ENCODE results near the gene IFT81.

IFT81 gene, protein sequence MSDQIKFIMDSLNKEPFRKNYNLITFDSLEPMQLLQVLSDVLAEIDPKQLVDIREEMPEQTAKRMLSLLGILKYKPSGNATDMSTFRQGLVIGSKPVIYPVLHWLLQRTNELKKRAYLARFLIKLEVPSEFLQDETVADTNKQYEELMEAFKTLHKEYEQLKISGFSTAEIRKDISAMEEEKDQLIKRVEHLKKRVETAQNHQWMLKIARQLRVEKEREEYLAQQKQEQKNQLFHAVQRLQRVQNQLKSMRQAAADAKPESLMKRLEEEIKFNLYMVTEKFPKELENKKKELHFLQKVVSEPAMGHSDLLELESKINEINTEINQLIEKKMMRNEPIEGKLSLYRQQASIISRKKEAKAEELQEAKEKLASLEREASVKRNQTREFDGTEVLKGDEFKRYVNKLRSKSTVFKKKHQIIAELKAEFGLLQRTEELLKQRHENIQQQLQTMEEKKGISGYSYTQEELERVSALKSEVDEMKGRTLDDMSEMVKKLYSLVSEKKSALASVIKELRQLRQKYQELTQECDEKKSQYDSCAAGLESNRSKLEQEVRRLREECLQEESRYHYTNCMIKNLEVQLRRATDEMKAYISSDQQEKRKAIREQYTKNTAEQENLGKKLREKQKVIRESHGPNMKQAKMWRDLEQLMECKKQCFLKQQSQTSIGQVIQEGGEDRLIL

DNA sequence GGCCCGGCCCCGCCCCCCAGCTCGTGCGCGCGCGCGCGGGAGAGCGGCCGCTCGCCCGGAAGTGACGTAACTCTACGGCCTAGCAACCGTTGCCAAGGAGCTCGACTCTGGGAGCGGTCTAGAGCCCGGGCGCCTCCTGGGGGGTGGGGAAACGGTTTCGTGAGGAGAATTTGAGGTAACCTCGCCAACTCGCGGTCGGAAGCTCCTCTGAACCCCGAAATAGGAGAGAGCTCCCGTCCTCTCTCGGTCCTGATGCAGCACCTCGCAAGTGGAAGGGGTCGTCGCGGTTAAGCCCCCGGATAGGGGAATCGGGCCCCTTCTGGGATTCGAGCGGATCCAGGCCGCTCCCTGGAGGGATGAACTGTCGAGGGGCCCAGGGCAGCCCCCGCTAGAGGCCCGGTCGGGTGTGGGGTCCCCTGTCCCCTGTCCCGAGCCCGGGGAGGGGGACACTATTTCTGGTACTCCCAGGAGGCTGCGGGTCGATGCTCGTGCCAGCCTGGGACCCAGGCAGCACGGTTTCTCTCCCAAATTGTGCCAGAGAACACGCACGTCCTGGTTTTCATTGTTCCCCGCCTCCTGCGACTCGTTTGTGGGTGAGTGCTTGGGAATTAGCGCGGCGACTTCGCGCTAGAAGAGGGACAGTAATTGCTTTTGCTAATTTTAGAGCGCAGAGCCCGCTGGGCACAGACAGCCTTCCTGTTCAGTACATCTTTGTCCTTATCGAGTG is at the start of gene IFT81:
TSS of gene IFT81 (plus strand) at position 89 of the 727 bp plus-strand sequence. CDS start 3,024 bp downstream, outside the sequence.
- TF ChIP-seq, protein P1, sequence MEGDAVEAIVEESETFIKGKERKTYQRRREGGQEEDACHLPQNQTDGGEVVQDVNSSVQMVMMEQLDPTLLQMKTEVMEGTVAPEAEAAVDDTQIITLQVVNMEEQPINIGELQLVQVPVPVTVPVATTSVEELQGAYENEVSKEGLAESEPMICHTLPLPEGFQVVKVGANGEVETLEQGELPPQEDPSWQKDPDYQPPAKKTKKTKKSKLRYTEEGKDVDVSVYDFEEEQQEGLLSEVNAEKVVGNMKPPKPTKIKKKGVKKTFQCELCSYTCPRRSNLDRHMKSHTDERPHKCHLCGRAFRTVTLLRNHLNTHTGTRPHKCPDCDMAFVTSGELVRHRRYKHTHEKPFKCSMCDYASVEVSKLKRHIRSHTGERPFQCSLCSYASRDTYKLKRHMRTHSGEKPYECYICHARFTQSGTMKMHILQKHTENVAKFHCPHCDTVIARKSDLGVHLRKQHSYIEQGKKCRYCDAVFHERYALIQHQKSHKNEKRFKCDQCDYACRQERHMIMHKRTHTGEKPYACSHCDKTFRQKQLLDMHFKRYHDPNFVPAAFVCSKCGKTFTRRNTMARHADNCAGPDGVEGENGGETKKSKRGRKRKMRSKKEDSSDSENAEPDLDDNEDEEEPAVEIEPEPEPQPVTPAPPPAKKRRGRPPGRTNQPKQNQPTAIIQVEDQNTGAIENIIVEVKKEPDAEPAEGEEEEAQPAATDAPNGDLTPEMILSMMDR (IDR thresholded peaks at IDR 0.05; ENCODE audit: borderline replicate concordance, control extremely low read depth, extremely low read depth, insufficient read depth, missing control alignments), result no peak
- peak; percentile 99 for DNase-seq (ENCODE audit: low spot score)
- in situ Hi-C loops (cut with MboI; ENCODE audit: low sequenced_read_pairs, unreplicated experiment), result no loop called here

GRCh38 chr12:110075880-110076279 is 48.3 kb upstream of the IFT81 start:
- TF ChIP-seq, protein P1 (IDR thresholded peaks at IDR 0.05; ENCODE audit: borderline replicate concordance, control extremely low read depth, extremely low read depth, insufficient read depth, missing control alignments), result no peak
- in situ Hi-C loops (cut with MboI; ENCODE audit: low sequenced_read_pairs, unreplicated experiment), result no loop called here
- DNase-seq (ENCODE audit: low spot score), result no peak

- TF ChIP-seq, protein P1 (IDR thresholded peaks at IDR 0.05; ENCODE audit: borderline replicate concordance, control extremely low read depth, extremely low read depth, insufficient read depth, missing control alignments), result no peak
- in situ Hi-C loops (cut with MboI; ENCODE audit: low sequenced_read_pairs, unreplicated experiment), result no loop called here
- DNase-seq (ENCODE audit: low spot score), result no peak
These were observed 46.4 kb upstream of the IFT81 start for GRCh38 chr12:110077800-110078199.

- TF ChIP-seq, protein P1 (IDR thresholded peaks at IDR 0.05; ENCODE audit: borderline replicate concordance, control extremely low read depth, extremely low read depth, insufficient read depth, missing control alignments), result no peak
- peak; percentile 79 for DNase-seq (ENCODE audit: low spot score)
- in situ Hi-C loops (cut with MboI; ENCODE audit: low sequenced_read_pairs, unreplicated experiment), result no loop called here
These were observed 44.4 kb upstream of the IFT81 start for GRCh38 chr12:110079477-110080400.

DNA sequence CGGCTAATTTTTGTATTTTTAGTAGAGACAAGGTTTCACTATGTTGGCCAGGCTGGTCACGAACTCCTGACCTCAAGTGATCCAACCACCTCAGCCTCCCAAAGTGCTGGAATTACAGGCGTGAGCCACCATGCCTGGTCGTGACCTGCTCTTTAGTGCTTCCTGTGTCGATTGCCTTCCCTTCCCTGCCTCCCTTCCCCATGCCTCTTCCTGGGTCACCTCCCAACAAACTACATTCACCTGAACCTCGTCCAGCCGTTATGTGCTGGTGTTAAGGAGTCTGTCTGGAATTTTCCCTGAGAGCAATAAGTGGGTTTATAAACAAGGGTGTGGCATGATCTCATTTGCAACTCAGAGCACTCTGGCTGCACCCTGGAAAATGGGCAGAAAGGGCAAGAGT is 43.7 kb upstream of the IFT81 start:
- TF ChIP-seq, protein P1 (IDR thresholded peaks at IDR 0.05; ENCODE audit: borderline replicate concordance, control extremely low read depth, extremely low read depth, insufficient read depth, missing control alignments), result no peak
- in situ Hi-C loops (cut with MboI; ENCODE audit: low sequenced_read_pairs, unreplicated experiment), result no loop called here
- DNase-seq (ENCODE audit: low spot score), result no peak
